ENCODE measurements around the gene RPH3AL. TPM values are rescaled to one million over a fixed set of nuclear protein-coding genes. Genes with fewer than 3 reads are reported as not detected.

RPH3AL gene
- total RNA-seq = 3.2 and 3.5 TPM in 2 replicates

DNA sequence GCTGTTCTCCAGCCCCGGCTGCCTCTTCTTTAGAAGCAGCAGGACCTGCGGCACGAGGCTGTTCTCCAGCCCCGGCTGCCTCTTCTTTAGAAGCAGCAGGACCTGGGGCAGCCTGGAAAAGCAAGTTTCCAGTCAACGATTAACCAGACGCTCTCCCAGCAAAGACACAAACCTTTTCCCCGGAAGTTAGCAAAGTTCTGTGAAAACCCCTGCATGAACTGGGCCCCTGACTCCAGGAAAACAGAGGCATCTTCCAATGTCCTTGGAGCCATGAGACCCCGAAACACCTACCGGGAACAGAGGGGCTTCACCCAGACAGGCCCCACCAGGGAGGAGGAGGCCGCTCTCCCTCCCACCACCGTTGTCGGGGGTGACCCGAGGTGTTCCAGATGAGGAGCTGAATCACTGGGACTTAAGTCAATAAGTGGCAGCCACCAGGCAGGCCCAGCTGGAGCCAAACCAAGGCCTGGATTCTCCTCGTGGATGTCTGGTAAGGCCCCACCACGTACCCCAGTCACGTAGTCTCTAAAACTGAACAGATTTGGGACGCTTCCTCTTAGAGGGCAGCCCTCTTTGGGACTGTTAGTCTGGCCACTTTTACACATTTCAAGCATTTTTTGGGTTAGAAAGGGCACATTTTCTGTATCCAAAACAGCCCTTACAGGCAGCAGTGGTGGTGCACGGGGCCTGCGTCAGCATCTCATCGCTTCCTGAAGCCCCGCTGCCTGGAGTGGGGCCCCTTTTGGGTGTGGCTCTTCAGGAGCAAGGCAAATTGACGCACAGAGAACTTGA lies at the start of gene RPH3AL:
Gene RPH3AL (minus strand): TSS at position 387 of the 792 bp plus-strand sequence. CDS start 25,264 bp downstream, outside the sequence.
- Mint-ChIP-seq H3K27ac (no peak within 1 kb of the TSS), H3K9me3 (peaks cover 18% of the 10 kb centered on the region), H3K36me3 (ENCODE audit: low read depth) (peaks cover 8% of the 10 kb centered on the region), H3K4me3 (ENCODE audit: low read depth) (no peak within 1 kb of the TSS), H3K4me1 (ENCODE audit: low read depth) (no peaks in the 10 kb centered on the region), H3K27me3 (ENCODE audit: low read depth) (no peaks in the 10 kb centered on the region)
- intact Hi-C loops (cut with micrococcal nuclease) = no loop called here
- DNase-seq (ENCODE audit: low spot score) = no peak

- H3K27me3 Mint-ChIP-seq (ENCODE audit: low read depth) = no peaks in the 10 kb centered on the region
- H3K27ac Mint-ChIP-seq = no peak overlapping the region
- H3K36me3 Mint-ChIP-seq (ENCODE audit: low read depth) = peaks cover 39% of the 10 kb centered on the region
- no peaks in the 10 kb centered on the region for H3K9me3 Mint-ChIP-seq
- no peak overlapping the region for H3K4me3 Mint-ChIP-seq (ENCODE audit: low read depth)
- no peak for DNase-seq (ENCODE audit: low spot score)
- no peaks in the 10 kb centered on the region for H3K4me1 Mint-ChIP-seq (ENCODE audit: low read depth)
- intact Hi-C loops (cut with micrococcal nuclease) = no loop called here
Observed at GRCh38 chr17:400257-400656, 47.6 kb upstream of the RPH3AL start.

- Mint-ChIP-seq H3K27ac (no peak overlapping the region), H3K4me3 (ENCODE audit: low read depth) (no peak overlapping the region), H3K4me1 (ENCODE audit: low read depth) (peaks cover 5% of the 10 kb centered on the region), H3K36me3 (ENCODE audit: low read depth) (peaks cover 24% of the 10 kb centered on the region), H3K9me3 (no peaks in the 10 kb centered on the region), H3K27me3 (ENCODE audit: low read depth) (no peaks in the 10 kb centered on the region)
- intact Hi-C loops (cut with micrococcal nuclease) = loop anchor here (10.0 kb wide), 1 partner anchor 308 kb away; no protein-coding TSS in a partner anchor
- DNase-seq (ENCODE audit: low spot score) = no peak
Observed at GRCh38 chr17:396788-397187, 44.2 kb upstream of the RPH3AL start.

GRCh38 chr17:395974-396373 lies 43.4 kb upstream of the RPH3AL start:
- intact Hi-C loops (cut with micrococcal nuclease) = loop anchor here (10.0 kb wide), 1 partner anchor 309 kb away; no protein-coding TSS in a partner anchor
- H3K27me3 Mint-ChIP-seq (ENCODE audit: low read depth) = no peaks in the 10 kb centered on the region
- H3K9me3 Mint-ChIP-seq = no peaks in the 10 kb centered on the region
- no peak for DNase-seq (ENCODE audit: low spot score)
- H3K4me1 Mint-ChIP-seq (ENCODE audit: low read depth) = peaks cover 5% of the 10 kb centered on the region
- peaks cover 19% of the 10 kb centered on the region for H3K36me3 Mint-ChIP-seq (ENCODE audit: low read depth)
- H3K27ac Mint-ChIP-seq = no peak overlapping the region
- no peak overlapping the region for H3K4me3 Mint-ChIP-seq (ENCODE audit: low read depth)

GRCh38 chr17:395179-395578 lies 42.6 kb upstream of the RPH3AL start:
- H3K36me3 Mint-ChIP-seq (ENCODE audit: low read depth) = peaks cover 12% of the 10 kb centered on the region
- H3K4me1 Mint-ChIP-seq (ENCODE audit: low read depth) = peaks cover 5% of the 10 kb centered on the region
- no peak overlapping the region for H3K4me3 Mint-ChIP-seq (ENCODE audit: low read depth)
- no peak for DNase-seq (ENCODE audit: low spot score)
- no peaks in the 10 kb centered on the region for H3K9me3 Mint-ChIP-seq
- H3K27me3 Mint-ChIP-seq (ENCODE audit: low read depth) = no peaks in the 10 kb centered on the region
- H3K27ac Mint-ChIP-seq = no peak overlapping the region
- intact Hi-C loops (cut with micrococcal nuclease) = loop anchor here (10.0 kb wide), 1 partner anchor 310 kb away; no protein-coding TSS in a partner anchor

- Mint-ChIP-seq H3K27ac (no peak overlapping the region), H3K36me3 (ENCODE audit: low read depth) (peaks cover 8% of the 10 kb centered on the region), H3K4me1 (ENCODE audit: low read depth) (peaks cover 5% of the 10 kb centered on the region), H3K4me3 (ENCODE audit: low read depth) (no peak overlapping the region), H3K9me3 (no peaks in the 10 kb centered on the region), H3K27me3 (ENCODE audit: low read depth) (no peaks in the 10 kb centered on the region)
- intact Hi-C loops (cut with micrococcal nuclease) = loop anchor here (10.0 kb wide), 1 partner anchor 310 kb away; no protein-coding TSS in a partner anchor
- DNase-seq (ENCODE audit: low spot score) = no peak
Observed at GRCh38 chr17:394718-395095, 42.1 kb upstream of the RPH3AL start.

DNA sequence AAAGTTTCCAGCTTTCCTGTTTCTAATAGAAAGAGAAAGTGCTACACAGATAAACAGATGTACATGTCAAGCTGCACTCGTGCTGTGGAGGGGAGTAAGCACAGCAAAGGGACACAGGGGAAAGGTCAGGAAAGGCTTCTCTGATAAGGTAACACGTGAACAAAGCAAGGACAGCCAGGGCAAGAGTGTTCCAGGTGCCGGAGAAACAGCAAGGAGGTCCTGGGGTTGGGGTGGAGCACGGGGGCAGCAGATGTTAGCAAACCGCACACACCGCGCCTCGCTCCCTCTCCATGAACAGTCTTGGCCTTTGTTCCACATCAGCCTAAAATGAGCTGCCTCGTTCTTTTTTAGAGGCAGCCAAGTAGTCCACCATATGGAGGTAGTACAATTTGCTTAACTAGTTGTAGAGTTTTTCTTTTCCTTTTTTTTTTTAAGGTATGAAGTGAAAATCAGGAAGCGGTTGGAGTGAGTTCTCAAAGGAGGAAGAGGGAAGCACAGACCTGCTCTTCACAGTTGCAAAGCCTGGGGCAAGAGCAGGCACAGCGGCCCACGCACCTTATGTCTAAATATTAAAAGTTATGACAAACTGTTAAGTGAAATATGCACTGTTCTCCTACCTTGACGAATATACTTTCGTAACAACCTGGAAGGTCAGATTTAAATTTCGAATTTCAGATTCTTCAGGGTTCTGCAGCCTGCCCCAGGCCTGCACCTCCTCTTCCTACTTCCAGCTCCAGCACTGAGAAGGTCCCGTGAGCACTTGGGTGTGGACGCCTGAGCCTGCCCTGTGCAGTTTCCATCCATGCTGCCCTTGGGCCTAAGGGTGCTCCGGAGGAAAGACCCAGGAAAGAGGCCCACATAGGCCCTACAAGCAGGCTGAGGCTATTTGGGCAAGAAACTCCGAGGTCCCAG lies 41.5 kb upstream of the RPH3AL start:
- Mint-ChIP-seq H3K27ac (no peak overlapping the region), H3K9me3 (no peaks in the 10 kb centered on the region), H3K27me3 (ENCODE audit: low read depth) (no peaks in the 10 kb centered on the region), H3K36me3 (ENCODE audit: low read depth) (peaks cover 2% of the 10 kb centered on the region), H3K4me3 (ENCODE audit: low read depth) (no peak overlapping the region), H3K4me1 (ENCODE audit: low read depth) (peaks cover 5% of the 10 kb centered on the region)
- no peak for DNase-seq (ENCODE audit: low spot score)
- intact Hi-C loops (cut with micrococcal nuclease) = loop anchor here (10.0 kb wide), 1 partner anchor 311 kb away; no protein-coding TSS in a partner anchor

DNA sequence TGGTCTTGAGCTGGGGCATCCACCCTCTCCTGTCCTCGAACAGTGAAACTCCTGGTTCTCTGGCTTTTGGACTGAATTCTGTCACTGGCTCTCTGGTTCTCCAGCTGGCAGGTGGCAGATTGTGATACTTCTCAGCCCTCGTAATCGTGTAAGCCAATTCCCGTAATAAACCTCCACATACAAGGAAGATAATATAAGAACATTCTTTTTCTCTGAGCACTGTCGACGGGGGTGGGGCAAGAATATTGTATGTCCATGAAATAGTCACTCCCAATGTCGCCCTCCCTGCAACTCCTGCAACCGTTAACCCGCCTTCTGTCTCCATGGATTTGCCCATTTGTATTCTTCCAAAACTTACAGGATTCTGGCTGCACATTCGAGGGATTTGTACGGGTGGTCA lies 39.2 kb upstream of the RPH3AL start:
- peaks cover 7% of the 10 kb centered on the region for H3K27me3 Mint-ChIP-seq (ENCODE audit: low read depth)
- no peak overlapping the region for H3K27ac Mint-ChIP-seq
- H3K4me3 Mint-ChIP-seq (ENCODE audit: low read depth) = no peak overlapping the region
- intact Hi-C loops (cut with micrococcal nuclease) = loop anchor here (10.0 kb wide), 1 partner anchor 313 kb away; no protein-coding TSS in a partner anchor
- DNase-seq (ENCODE audit: low spot score) = no peak
- H3K9me3 Mint-ChIP-seq = no peaks in the 10 kb centered on the region
- peaks cover 5% of the 10 kb centered on the region for H3K4me1 Mint-ChIP-seq (ENCODE audit: low read depth)
- H3K36me3 Mint-ChIP-seq (ENCODE audit: low read depth) = no peaks in the 10 kb centered on the region

GRCh38 chr17:390025-390424 lies 37.4 kb upstream of the RPH3AL start:
- no peak for DNase-seq (ENCODE audit: low spot score)
- Mint-ChIP-seq H3K27ac (no peak overlapping the region), H3K36me3 (ENCODE audit: low read depth) (no peaks in the 10 kb centered on the region), H3K27me3 (ENCODE audit: low read depth) (peaks cover 13% of the 10 kb centered on the region), H3K4me1 (ENCODE audit: low read depth) (peaks cover 11% of the 10 kb centered on the region), H3K4me3 (ENCODE audit: low read depth) (no peak overlapping the region), H3K9me3 (no peaks in the 10 kb centered on the region)
- intact Hi-C loops (cut with micrococcal nuclease) = loop anchor here (10.0 kb wide), 1 partner anchor 315 kb away; no protein-coding TSS in a partner anchor

GRCh38 chr17:388087-388486 lies 35.5 kb upstream of the RPH3AL start:
- H3K36me3 Mint-ChIP-seq (ENCODE audit: low read depth) = no peaks in the 10 kb centered on the region
- peaks cover 11% of the 10 kb centered on the region for H3K4me1 Mint-ChIP-seq (ENCODE audit: low read depth)
- no peak overlapping the region for H3K27ac Mint-ChIP-seq
- intact Hi-C loops (cut with micrococcal nuclease) = loop anchor here (5.0 kb wide), 1 partner anchor 246 kb away; a partner anchor contains a TSS
- H3K27me3 Mint-ChIP-seq (ENCODE audit: low read depth) = peaks cover 26% of the 10 kb centered on the region
- no peaks in the 10 kb centered on the region for H3K9me3 Mint-ChIP-seq
- DNase-seq (ENCODE audit: low spot score) = no peak
- peak overlapping the region; percentile 51 for H3K4me3 Mint-ChIP-seq (ENCODE audit: low read depth)

- Mint-ChIP-seq H3K27ac (no peak overlapping the region), H3K36me3 (ENCODE audit: low read depth) (no peaks in the 10 kb centered on the region), H3K4me3 (ENCODE audit: low read depth) (peak overlapping the region; percentile 79), H3K27me3 (ENCODE audit: low read depth) (peaks cover 31% of the 10 kb centered on the region), H3K4me1 (ENCODE audit: low read depth) (peaks cover 13% of the 10 kb centered on the region), H3K9me3 (peaks cover 4% of the 10 kb centered on the region)
- intact Hi-C loops (cut with micrococcal nuclease) = loop anchor here (5.0 kb wide), 1 partner anchor 244 kb away; a partner anchor contains a TSS
- DNase-seq (ENCODE audit: low spot score) = peak; percentile 55
Observed at GRCh38 chr17:386141-386876, 33.7 kb upstream of the RPH3AL start.

- Mint-ChIP-seq H3K27me3 (ENCODE audit: low read depth) (peaks cover 31% of the 10 kb centered on the region), H3K4me3 (ENCODE audit: low read depth) (no peak overlapping the region), H3K36me3 (ENCODE audit: low read depth) (no peaks in the 10 kb centered on the region), H3K27ac (no peak overlapping the region), H3K4me1 (ENCODE audit: low read depth) (peaks cover 13% of the 10 kb centered on the region), H3K9me3 (peaks cover 5% of the 10 kb centered on the region)
- DNase-seq (ENCODE audit: low spot score) = no peak
- intact Hi-C loops (cut with micrococcal nuclease) = loop anchor here (5.0 kb wide), 1 partner anchor 243 kb away; a partner anchor contains a TSS
Observed at GRCh38 chr17:385836-386140, 33.2 kb upstream of the RPH3AL start.

Measured in activated T-helper 2 cell treated with anti-CD3 and anti-CD28 coated beads, Interferon-gamma antibody, Interleukin-2, Interleukin-4, amounts not matched to agents 10 μg/mL and 5 μg/mL and 100 μg/mL, durations not matched to agents 14 hours and 24 hours and 36 hours (primary cell).